GM19240 (cell line): ENCODE measurements around the gene PRSS1.
"Not testable (repeated sequence)": the region's sequence is repeated elsewhere in the genome, so short reads cannot be mapped to it uniquely, and the experiment has no call there.

Source experiments
- DNase-seq: peaks from one replicate; pipeline ENCODE4 v3.0.0; 2011; ENCODE audit warnings: low spot score; ENCODE audit not compliant: insufficient read length

PRSS1 gene

DNA sequence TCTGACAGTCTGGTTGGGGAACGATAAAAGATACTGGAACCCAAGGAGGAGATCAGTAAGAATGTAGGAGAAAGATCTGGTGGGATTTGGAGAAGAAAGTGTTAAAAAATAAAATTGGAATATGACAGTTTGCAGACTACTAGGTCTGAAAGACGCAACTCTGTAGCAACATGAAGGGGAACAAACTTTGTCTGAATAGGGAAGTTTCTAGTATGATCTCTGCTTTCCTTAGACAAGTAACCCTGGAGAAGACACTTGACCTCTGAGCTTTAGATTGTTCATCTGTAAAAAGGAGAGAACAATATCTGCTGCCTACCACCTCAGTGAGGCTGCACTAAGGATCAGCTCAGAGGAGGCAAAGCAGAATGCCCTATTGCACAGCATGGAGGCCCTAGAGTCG, 3.0 kb upstream of the PRSS1 start:
- DNase-seq, result no peak

GRCh38 chr7:142748410-142748809, 862 bp upstream of the PRSS1 start:
- not testable (repeated sequence) for DNase-seq

GRCh38 chr7:142750321-142750938, 1.2 kb downstream of the PRSS1 start:
- no peak for DNase-seq

- not testable (repeated sequence) for DNase-seq
Measured at GRCh38 chr7:142751526-142752175, 2.4 kb downstream of the PRSS1 start.

DNA sequence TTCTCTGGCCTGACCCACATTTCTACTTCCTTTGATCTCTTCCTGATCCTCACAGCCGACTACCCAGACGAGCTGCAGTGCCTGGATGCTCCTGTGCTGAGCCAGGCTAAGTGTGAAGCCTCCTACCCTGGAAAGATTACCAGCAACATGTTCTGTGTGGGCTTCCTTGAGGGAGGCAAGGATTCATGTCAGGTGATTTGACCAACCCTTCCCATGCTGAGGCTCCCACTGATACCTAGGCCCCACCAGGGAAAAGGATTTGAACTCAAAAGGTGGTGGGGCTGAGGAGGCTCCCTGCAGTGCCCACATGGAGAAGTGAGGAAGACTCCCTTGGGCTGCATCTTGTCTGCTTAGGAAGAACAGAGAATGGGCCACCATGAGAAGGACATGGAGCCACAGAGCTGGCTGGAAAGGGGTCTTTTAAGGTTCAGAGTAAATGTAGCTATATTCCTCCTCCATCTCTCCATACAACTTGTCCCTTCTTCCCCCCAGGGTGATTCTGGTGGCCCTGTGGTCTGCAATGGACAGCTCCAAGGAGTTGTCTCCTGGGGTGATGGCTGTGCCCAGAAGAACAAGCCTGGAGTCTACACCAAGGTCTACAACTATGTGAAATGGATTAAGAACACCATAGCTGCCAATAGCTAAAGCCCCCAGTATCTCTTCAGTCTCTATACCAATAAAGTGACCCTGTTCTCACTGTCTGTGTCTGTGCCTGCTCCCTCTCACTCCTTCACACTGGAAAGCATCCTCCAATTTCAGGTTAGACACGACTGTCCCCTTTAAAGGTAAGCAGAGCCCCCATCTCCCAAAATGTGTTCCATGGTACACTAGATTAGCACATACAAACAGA, 3.3 kb downstream of the PRSS1 start:
- no peak for DNase-seq

GRCh38 chr7:142753366-142753765, 4.1 kb downstream of the PRSS1 start:
- no peak for DNase-seq

DNA sequence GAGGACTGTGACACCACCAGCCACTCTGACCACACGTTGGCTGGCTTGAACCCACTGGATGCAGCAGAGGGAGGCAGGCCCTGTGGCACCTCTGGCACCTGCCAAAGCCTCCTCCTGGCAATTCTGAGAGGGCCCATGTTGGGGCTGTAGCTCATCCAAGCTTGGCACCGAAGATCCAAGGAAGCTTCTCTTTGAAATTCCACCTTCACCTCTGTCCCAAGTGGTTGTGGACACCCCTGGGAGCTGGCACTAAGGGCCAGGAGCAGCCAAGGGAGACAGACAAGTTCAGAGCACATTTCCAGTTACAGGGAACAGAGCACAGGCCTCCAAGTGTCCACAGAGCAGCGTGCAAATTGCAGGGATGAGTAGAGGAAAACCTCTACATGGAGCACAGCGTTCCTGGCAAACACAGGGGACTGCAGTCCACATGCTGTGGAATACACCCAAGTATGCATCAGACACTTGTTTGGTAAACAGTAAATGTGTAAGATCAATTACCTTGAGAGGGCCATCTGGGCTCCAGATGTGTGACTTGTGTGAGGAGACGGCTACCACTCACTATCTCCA, 4.7 kb downstream of the PRSS1 start:
- not testable (repeated sequence) for DNase-seq

GRCh38 chr7:142754681-142755575, 5.7 kb downstream of the PRSS1 start:
- DNase-seq, result no peak

DNA sequence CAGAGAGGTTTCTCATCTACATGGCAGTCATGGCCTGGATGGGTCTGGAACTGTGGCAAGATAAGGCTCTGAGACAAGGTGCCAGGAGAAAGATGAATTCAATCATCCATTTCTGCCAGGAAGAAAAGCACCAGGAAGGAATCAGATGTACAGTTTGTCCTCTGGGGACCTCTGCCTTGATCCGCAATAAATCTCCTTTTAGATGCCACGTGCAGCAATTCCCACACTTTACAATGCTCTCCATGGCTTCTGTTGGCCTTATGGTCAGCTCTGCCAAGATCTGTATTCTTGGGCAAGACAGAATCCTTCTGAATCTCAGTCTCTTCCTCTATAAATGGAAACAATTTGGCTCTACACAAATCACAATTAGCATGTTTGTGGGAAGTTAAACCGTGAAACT, 9.0 kb downstream of the PRSS1 start:
- not testable (repeated sequence) for DNase-seq

DNA sequence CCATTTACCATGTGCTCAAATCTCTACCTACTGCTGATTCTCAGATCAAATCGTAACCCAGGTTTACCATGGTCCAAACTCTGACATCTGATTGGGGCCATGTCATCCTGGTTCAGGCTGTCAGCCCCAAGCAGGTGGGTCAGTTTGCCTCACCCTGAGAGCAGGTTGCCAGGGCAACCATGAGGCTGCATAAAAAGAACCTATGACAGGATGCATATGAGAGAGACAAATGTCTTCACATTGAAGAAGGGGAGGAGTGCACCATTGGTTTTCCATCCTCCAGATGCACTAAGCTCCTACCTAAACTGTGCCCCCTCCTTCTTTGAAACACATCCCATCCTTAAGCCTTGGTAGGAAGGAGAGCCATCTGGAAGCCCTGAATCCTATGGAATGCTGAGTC, 10.2 kb downstream of the PRSS1 start:
- no peak for DNase-seq

- no peak for DNase-seq
Measured at GRCh38 chr7:142760071-142760642, 10.9 kb downstream of the PRSS1 start.

DNA sequence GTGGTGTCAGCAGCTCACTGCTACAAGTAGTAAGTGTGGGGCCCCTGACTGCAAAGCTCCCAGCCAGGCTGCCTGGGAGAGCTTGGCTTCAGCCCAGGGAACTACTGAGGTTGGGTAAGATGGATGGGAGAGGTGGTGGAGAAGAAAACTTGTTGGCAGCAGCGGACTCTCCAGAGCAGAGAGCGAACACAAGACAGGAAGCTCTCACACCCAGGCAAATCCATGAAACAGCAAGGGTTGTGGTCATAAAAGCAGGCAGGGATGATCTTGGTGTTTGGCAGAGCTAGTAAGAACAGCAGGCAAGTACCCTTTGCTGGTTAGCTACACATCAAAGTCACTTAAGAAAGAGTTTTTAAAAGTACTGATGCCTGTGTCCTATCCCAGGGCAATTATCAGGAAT, 12.3 kb downstream of the PRSS1 start:
- DNase-seq, result not testable (repeated sequence)

- DNase-seq, result no peak
Measured at GRCh38 chr7:142762104-142762503, 12.8 kb downstream of the PRSS1 start.

DNA sequence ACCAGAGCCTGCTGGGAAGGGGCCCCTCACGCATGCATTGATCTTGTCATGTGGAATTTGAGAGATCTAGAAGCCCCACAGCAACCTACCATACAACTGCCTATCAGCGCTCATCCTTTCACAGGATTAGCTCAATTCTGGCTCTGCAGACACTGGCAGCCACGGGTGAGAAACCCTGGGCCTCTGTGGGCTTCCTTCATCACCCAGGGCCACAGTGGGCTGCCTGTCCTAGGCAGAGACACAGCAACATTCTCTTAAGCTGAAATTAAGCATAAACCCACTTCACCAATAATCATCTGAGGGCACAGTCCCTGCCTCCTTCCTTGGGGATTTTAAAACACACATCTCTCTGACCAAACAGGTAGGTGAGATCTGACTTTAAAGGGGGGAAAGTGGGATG, 18.2 kb downstream of the PRSS1 start:
- DNase-seq, result no peak

- no peak for DNase-seq
Measured at GRCh38 chr7:142767861-142768260, 18.6 kb downstream of the PRSS1 start.

- not testable (repeated sequence) for DNase-seq
Measured at GRCh38 chr7:142768885-142769284, 19.6 kb downstream of the PRSS1 start.

GRCh38 chr7:142770661-142771352, 21.5 kb downstream of the PRSS1 start, which contains the start of gene PRSS2:
TSS of gene PRSS2 (plus strand) at chr7:142770970. CDS start at chr7:142770983, 13 bp downstream.
- DNase-seq, result no peak

GRCh38 chr7:142771353-142771723, 22.1 kb downstream of the PRSS1 start:
- no peak for DNase-seq

DNA sequence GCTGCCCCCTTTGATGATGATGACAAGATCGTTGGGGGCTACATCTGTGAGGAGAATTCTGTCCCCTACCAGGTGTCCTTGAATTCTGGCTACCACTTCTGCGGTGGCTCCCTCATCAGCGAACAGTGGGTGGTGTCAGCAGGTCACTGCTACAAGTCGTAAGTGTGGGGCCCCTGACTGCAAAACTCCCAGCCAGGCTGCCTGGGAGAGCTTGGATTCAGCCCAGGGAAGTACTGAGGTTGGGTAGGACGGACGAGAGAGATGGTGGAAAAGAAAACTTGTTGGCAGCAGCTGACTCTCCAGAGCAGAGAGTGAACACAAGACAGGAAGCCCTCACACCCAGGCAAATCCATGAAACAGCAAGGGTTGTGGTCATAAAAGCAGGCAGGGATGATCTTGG, 22.8 kb downstream of the PRSS1 start:
- no peak for DNase-seq

- DNase-seq, result no peak
Measured at GRCh38 chr7:142772673-142773072, 23.4 kb downstream of the PRSS1 start.
